SU-DHL-6 (cell line): ENCODE data around the gene CYP4F12.

Experiments
- EZH2phosphoT487 ChIP-seq: fragments of 200-600 bp; sonication (generic), shearing (Covaris generic); conservative IDR thresholded peaks from 2 replicates; pipeline ENCODE4 v1.6.1; 2018; ENCODE audit warnings: mild to moderate bottlenecking, antibody characterized with exemption, low read length, moderate library complexity, mixed read lengths
- TF ChIP-seq, protein P1 (sequence below): fragments of 200-600 bp; sonication (generic); IDR thresholded peaks from one replicate; pipeline ENCODE4 v1.5.1; 2017; ENCODE audit warnings: antibody characterized with exemption, mild to moderate bottlenecking, low read length, moderate library complexity; ENCODE audit not compliant: insufficient read depth, poor library complexity, severe bottlenecking

DNA sequence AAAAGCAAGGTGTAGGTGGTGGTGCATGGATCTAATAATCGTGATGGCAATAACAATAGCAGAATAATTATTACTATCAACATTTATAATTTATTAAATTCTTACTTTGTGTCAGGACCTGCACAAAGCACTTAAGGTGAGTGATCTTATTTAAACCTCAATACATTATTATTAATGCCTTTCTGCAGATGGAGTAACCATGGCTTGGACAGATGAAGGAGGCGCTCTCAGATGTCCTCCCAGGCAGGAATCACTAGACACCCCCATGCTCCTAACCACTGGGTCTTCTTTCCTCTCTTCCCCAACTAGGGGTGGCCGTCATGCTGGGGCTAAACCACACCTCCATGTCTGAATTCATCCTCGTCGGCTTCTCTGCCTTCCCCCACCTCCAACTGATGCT, 54.8 kb downstream of the CYP4F12 start, which contains the start of gene OR10H2:
- TF ChIP-seq, protein P1, sequence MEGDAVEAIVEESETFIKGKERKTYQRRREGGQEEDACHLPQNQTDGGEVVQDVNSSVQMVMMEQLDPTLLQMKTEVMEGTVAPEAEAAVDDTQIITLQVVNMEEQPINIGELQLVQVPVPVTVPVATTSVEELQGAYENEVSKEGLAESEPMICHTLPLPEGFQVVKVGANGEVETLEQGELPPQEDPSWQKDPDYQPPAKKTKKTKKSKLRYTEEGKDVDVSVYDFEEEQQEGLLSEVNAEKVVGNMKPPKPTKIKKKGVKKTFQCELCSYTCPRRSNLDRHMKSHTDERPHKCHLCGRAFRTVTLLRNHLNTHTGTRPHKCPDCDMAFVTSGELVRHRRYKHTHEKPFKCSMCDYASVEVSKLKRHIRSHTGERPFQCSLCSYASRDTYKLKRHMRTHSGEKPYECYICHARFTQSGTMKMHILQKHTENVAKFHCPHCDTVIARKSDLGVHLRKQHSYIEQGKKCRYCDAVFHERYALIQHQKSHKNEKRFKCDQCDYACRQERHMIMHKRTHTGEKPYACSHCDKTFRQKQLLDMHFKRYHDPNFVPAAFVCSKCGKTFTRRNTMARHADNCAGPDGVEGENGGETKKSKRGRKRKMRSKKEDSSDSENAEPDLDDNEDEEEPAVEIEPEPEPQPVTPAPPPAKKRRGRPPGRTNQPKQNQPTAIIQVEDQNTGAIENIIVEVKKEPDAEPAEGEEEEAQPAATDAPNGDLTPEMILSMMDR: no peak
- no peak for TF ChIP-seq EZH2phosphoT487
